ENCODE data around the gene SLC26A8. TPM values are rescaled to one million over a fixed set of nuclear protein-coding genes. Genes with fewer than 3 reads are reported as not detected.
A peak's percentile ranks its signal among the peaks of the same experiment; 100 is the strongest.

SLC26A8 gene
- total and polyA plus RNA-seq, 2 of the 13 experiments (the other 11 are each of a cell fraction or from before 2014, with no cell fraction given) = 0.46 TPM; not detected in 1

DNA sequence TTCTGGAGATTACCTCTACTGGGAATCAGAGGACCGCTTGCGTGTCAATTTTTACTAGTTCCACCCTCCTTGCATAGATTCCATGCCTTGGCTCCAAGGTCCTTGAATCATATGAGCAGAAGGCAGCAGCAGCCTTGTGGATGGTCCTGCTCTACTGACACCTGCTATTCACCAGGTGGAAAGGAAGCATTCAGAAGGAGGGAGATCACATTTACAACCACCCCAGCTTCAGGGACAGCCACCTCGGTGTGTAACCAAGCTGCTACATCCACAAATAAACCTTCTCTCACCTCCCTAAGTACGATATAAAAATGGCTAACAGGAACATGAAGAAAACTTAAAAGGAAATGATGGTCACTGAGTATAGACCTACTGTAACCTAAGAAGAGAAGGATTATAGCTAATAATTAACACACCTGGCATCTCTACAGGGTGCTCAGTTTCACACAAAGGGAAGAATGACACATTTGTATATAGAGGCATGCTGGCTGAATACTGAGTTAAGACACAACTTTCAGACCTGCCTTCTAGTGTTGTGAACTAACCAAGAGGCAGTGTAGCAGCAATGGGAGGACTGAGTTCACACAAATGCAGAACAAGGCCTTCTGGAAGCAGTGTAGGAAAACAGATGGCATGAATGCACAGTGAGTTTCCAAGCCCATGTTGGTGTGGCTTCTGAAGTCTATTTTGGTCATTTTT lies 57.2 kb downstream of the SLC26A8 start (continued):
- TF ChIP-seq SRY (CRISPR knock-in tag; IDR thresholded peaks at IDR 0.05) (no peak), ZNF878 (CRISPR knock-in tag; IDR thresholded peaks at IDR 0.05) (no peak), PAXIP1 (CRISPR knock-in tag; conservative IDR thresholded peaks at IDR 0.05) (peak; percentile 56), NFYB (CRISPR knock-in tag; IDR thresholded peaks at IDR 0.05) (no peak), ZNF850 (CRISPR knock-in tag; conservative IDR thresholded peaks at IDR 0.05) (no peak), TEAD3 (CRISPR knock-in tag; optimal IDR thresholded peaks at IDR 0.05; ENCODE audit: borderline replicate concordance) (peak; percentile 62), CAMTA2 (CRISPR knock-in tag; IDR thresholded peaks at IDR 0.05; ENCODE audit: borderline replicate concordance) (no peak), SRSF9 (IDR thresholded peaks at IDR 0.05; ENCODE audit: borderline replicate concordance, insufficient read depth, low read depth, low read length, poor library complexity, severe bottlenecking) (no peak), ZNF296 (CRISPR knock-in tag; conservative IDR thresholded peaks at IDR 0.05) (no peak), ZNF720 (CRISPR knock-in tag; IDR thresholded peaks at IDR 0.05) (0 out of 2 replicates have a peak, but pooled peaks have one; percentile 31), FLYWCH1 (CRISPR knock-in tag; IDR thresholded peaks at IDR 0.05) (no peak), HNRNPL (IDR thresholded peaks at IDR 0.05; ENCODE audit: low read depth, low read length) (no peak), ARID2 (CRISPR knock-in tag; IDR thresholded peaks at IDR 0.05; ENCODE audit: borderline replicate concordance) (0 out of 2 replicates have a peak, but pooled peaks have one; percentile 51), KAT8 (CRISPR knock-in tag; IDR thresholded peaks at IDR 0.05) (no peak), MTA1 (CRISPR knock-in tag; IDR thresholded peaks at IDR 0.05; ENCODE audit: borderline replicate concordance) (no peak), POGK (CRISPR knock-in tag; conservative IDR thresholded peaks at IDR 0.05) (0 out of 2 replicates have a peak, but pooled peaks have one; percentile 38), SMYD3 (CRISPR knock-in tag; IDR thresholded peaks at IDR 0.05) (0 out of 2 replicates have a peak, but pooled peaks have one; percentile 67), PPARG (CRISPR knock-in tag; conservative IDR thresholded peaks at IDR 0.05) (peak; percentile 31; the same call in 1 of the 2 replicates), SOX6 (IDR thresholded peaks at IDR 0.05) (no peak), SOX6 (CRISPR knock-in tag; IDR thresholded peaks at IDR 0.05) (no peak; the same call in 1 of the 2 replicates), ZNF44 (CRISPR knock-in tag; IDR thresholded peaks at IDR 0.05) (no peak), ZC3H13 (CRISPR knock-in tag; IDR thresholded peaks at IDR 0.05) (no peak), ARID3A (IDR thresholded peaks at IDR 0.05; ENCODE audit: low read depth, low read length) (no peak), ZNF17 (CRISPR knock-in tag; IDR thresholded peaks at IDR 0.05) (no peak), ZNF556 (CRISPR knock-in tag; IDR thresholded peaks at IDR 0.05; ENCODE audit: borderline replicate concordance) (no peak)
